OCI-LY7 (cell line): ENCODE results near the gene TMEM80.

Experiments
- EZH2phosphoT487 ChIP-seq: fragments of 200-600 bp; sonication (generic); IDR thresholded peaks from 2 replicates; pipeline ENCODE4 v1.6.1; 2018; ENCODE audit warnings: low read depth, borderline replicate concordance, mild to moderate bottlenecking, mixed run types, antibody characterized with exemption, low read length, moderate library complexity, mixed read lengths
- TF ChIP-seq, protein P1 (sequence below): fragments of 200-600 bp; sonication (generic); conservative IDR thresholded peaks from 2 replicates; pipeline ENCODE4 v1.5.1; 2014; ENCODE audit warnings: mild to moderate bottlenecking, antibody characterized with exemption, low read length, moderate library complexity, mixed read lengths

DNA sequence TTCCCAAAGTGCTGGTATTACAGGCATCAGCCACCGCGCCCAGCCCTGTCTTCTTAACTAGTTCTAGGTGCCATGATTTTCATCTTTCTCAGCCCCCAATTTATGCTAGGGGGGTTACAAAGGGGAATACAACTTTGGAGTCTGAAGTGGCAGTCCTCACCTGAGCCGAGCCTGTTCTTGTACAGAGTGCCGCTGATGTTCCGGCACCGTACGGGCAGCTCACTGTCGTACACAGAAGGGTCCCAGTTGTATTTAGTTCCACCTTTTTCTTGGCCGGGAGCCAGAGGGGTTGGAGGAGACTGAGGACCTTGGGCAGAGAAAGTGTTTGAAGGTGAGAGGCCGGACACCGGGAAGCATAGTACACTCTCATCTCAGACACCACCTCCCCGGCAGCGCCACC, 7.9 kb upstream of the TMEM80 start:
- TF ChIP-seq, protein P1, sequence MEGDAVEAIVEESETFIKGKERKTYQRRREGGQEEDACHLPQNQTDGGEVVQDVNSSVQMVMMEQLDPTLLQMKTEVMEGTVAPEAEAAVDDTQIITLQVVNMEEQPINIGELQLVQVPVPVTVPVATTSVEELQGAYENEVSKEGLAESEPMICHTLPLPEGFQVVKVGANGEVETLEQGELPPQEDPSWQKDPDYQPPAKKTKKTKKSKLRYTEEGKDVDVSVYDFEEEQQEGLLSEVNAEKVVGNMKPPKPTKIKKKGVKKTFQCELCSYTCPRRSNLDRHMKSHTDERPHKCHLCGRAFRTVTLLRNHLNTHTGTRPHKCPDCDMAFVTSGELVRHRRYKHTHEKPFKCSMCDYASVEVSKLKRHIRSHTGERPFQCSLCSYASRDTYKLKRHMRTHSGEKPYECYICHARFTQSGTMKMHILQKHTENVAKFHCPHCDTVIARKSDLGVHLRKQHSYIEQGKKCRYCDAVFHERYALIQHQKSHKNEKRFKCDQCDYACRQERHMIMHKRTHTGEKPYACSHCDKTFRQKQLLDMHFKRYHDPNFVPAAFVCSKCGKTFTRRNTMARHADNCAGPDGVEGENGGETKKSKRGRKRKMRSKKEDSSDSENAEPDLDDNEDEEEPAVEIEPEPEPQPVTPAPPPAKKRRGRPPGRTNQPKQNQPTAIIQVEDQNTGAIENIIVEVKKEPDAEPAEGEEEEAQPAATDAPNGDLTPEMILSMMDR: no peak
- no peak for TF ChIP-seq EZH2phosphoT487
